ENCODE data around the gene KCNG2.

Gene KCNG2

GRCh38 chr18:79871481-79872091 lies 73.8 kb downstream of the KCNG2 start:
- Histone ChIP-seq H3K4me3 (ENCODE audit: low read depth, low read length) (no peak overlapping the region), H2BK120ac (ENCODE audit: insufficient read depth, low read length, poor library complexity) (no peak overlapping the region), H3K4ac (ENCODE audit: low read depth, low read length) (no peak overlapping the region), H2BK5ac (ENCODE audit: low read depth, low read length, poor library complexity) (no peak overlapping the region), H3K4me1 (ENCODE audit: control insufficient read depth in 1 of 2, insufficient read depth in 2 of 2, low read length in 2 of 2) (no peaks in the 10 kb centered on the region), H3K79me2 (ENCODE audit: control insufficient read depth, insufficient read depth, low read length, poor library complexity) (no peaks in the 10 kb centered on the region), H4K91ac (ENCODE audit: low read depth, low read length) (no peak overlapping the region), H3K36me3 (ENCODE audit: control insufficient read depth in 1 of 2, insufficient read depth in 2 of 2, low read length in 2 of 2) (no peaks in the 10 kb centered on the region), H3K18ac (ENCODE audit: low read length) (no peak overlapping the region), H3K4me2 (ENCODE audit: low read length) (no peak overlapping the region), H3K23ac (ENCODE audit: low read length) (no peak overlapping the region), H4K12ac (ENCODE audit: low read depth, low read length) (no peak overlapping the region), H3K9me3 (ENCODE audit: insufficient read depth, low read depth, low read length) (peaks cover 9% of the 10 kb centered on the region), H3K27ac (ENCODE audit: low read depth, low read length) (no peak overlapping the region), H3K79me1 (ENCODE audit: low read length) (no peaks in the 10 kb centered on the region), H2AK5ac (ENCODE audit: low read length) (no peak overlapping the region), H3K27me3 (ENCODE audit: insufficient read depth, low read length) (no peaks in the 10 kb centered on the region), H4K8ac (ENCODE audit: low read depth, low read length) (no peak overlapping the region), H2BK12ac (ENCODE audit: low read length) (no peak overlapping the region), H3K9ac (ENCODE audit: low read length) (no peak overlapping the region), H2AFZ (ENCODE audit: insufficient read depth, low read length, poor library complexity) (no peak overlapping the region), H3K14ac (ENCODE audit: low read length) (no peak overlapping the region)
- DNase-seq = no peak
- no CpG with 5 or more reads among the region's 33 CpGs for WGBS (ENCODE audit: extremely low coverage, insufficient coverage, insufficient read length)

- H4K12ac ChIP-seq (ENCODE audit: low read depth, low read length) = no peak overlapping the region
- WGBS (ENCODE audit: extremely low coverage, insufficient coverage, insufficient read length) = no CpG with 5 or more reads among the region's 36 CpGs
- H3K4me3 ChIP-seq (ENCODE audit: low read depth, low read length) = no peak overlapping the region
- no peak overlapping the region for H4K91ac ChIP-seq (ENCODE audit: low read depth, low read length)
- no peak overlapping the region for H2AFZ ChIP-seq (ENCODE audit: insufficient read depth, low read length, poor library complexity)
- no peaks in the 10 kb centered on the region for H3K4me1 ChIP-seq (ENCODE audit: control insufficient read depth in 1 of 2, insufficient read depth in 2 of 2, low read length in 2 of 2)
- no peaks in the 10 kb centered on the region for H3K27me3 ChIP-seq (ENCODE audit: insufficient read depth, low read length)
- no peak overlapping the region for H3K4me2 ChIP-seq (ENCODE audit: low read length)
- no peak overlapping the region for H4K8ac ChIP-seq (ENCODE audit: low read depth, low read length)
- no peaks in the 10 kb centered on the region for H3K79me2 ChIP-seq (ENCODE audit: control insufficient read depth, insufficient read depth, low read length, poor library complexity)
- DNase-seq = no peak
- H2AK5ac ChIP-seq (ENCODE audit: low read length) = no peak overlapping the region
- H3K79me1 ChIP-seq (ENCODE audit: low read length) = no peaks in the 10 kb centered on the region
- no peak overlapping the region for H2BK12ac ChIP-seq (ENCODE audit: low read length)
- no peaks in the 10 kb centered on the region for H3K36me3 ChIP-seq (ENCODE audit: control insufficient read depth in 1 of 2, insufficient read depth in 2 of 2, low read length in 2 of 2)
- H3K4ac ChIP-seq (ENCODE audit: low read depth, low read length) = no peak overlapping the region
- no peak overlapping the region for H3K14ac ChIP-seq (ENCODE audit: low read length)
- H3K23ac ChIP-seq (ENCODE audit: low read length) = no peak overlapping the region
- no peak overlapping the region for H2BK120ac ChIP-seq (ENCODE audit: insufficient read depth, low read length, poor library complexity)
- H3K9me3 ChIP-seq (ENCODE audit: insufficient read depth, low read depth, low read length) = peaks cover 10% of the 10 kb centered on the region
- no peak overlapping the region for H3K27ac ChIP-seq (ENCODE audit: low read depth, low read length)
- no peak overlapping the region for H3K18ac ChIP-seq (ENCODE audit: low read length)
- H3K9ac ChIP-seq (ENCODE audit: low read length) = no peak overlapping the region
- H2BK5ac ChIP-seq (ENCODE audit: low read depth, low read length, poor library complexity) = no peak overlapping the region
These were observed 75.0 kb downstream of the KCNG2 start for GRCh38 chr18:79872527-79873444.

GRCh38 chr18:79873449-79874110 lies 75.8 kb downstream of the KCNG2 start:
- no peaks in the 10 kb centered on the region for H3K36me3 ChIP-seq (ENCODE audit: control insufficient read depth in 1 of 2, insufficient read depth in 2 of 2, low read length in 2 of 2)
- peaks cover 6% of the 10 kb centered on the region for H3K9me3 ChIP-seq (ENCODE audit: insufficient read depth, low read depth, low read length)
- H4K91ac ChIP-seq (ENCODE audit: low read depth, low read length) = no peak overlapping the region
- no peaks in the 10 kb centered on the region for H3K79me1 ChIP-seq (ENCODE audit: low read length)
- WGBS (ENCODE audit: extremely low coverage, insufficient coverage, insufficient read length) = no CpG with 5 or more reads among the region's 34 CpGs
- H3K14ac ChIP-seq (ENCODE audit: low read length) = no peak overlapping the region
- H2BK12ac ChIP-seq (ENCODE audit: low read length) = no peak overlapping the region
- H3K23ac ChIP-seq (ENCODE audit: low read length) = no peak overlapping the region
- no peak overlapping the region for H2BK120ac ChIP-seq (ENCODE audit: insufficient read depth, low read length, poor library complexity)
- H4K12ac ChIP-seq (ENCODE audit: low read depth, low read length) = no peak overlapping the region
- DNase-seq = no peak
- no peak overlapping the region for H4K8ac ChIP-seq (ENCODE audit: low read depth, low read length)
- no peak overlapping the region for H2BK5ac ChIP-seq (ENCODE audit: low read depth, low read length, poor library complexity)
- no peak overlapping the region for H2AFZ ChIP-seq (ENCODE audit: insufficient read depth, low read length, poor library complexity)
- H3K27ac ChIP-seq (ENCODE audit: low read depth, low read length) = no peak overlapping the region
- no peaks in the 10 kb centered on the region for H3K27me3 ChIP-seq (ENCODE audit: insufficient read depth, low read length)
- no peak overlapping the region for H3K18ac ChIP-seq (ENCODE audit: low read length)
- H3K4ac ChIP-seq (ENCODE audit: low read depth, low read length) = no peak overlapping the region
- no peak overlapping the region for H3K4me3 ChIP-seq (ENCODE audit: low read depth, low read length)
- no peak overlapping the region for H2AK5ac ChIP-seq (ENCODE audit: low read length)
- H3K4me1 ChIP-seq (ENCODE audit: control insufficient read depth in 1 of 2, insufficient read depth in 2 of 2, low read length in 2 of 2) = no peaks in the 10 kb centered on the region
- no peak overlapping the region for H3K4me2 ChIP-seq (ENCODE audit: low read length)
- no peaks in the 10 kb centered on the region for H3K79me2 ChIP-seq (ENCODE audit: control insufficient read depth, insufficient read depth, low read length, poor library complexity)
- H3K9ac ChIP-seq (ENCODE audit: low read length) = no peak overlapping the region

GRCh38 chr18:79874553-79875530 lies 77.1 kb downstream of the KCNG2 start:
- H3K27ac ChIP-seq (ENCODE audit: low read depth, low read length) = no peak overlapping the region
- H3K18ac ChIP-seq (ENCODE audit: low read length) = no peak overlapping the region
- no peak overlapping the region for H2BK120ac ChIP-seq (ENCODE audit: insufficient read depth, low read length, poor library complexity)
- no peaks in the 10 kb centered on the region for H3K36me3 ChIP-seq (ENCODE audit: control insufficient read depth in 1 of 2, insufficient read depth in 2 of 2, low read length in 2 of 2)
- no peak overlapping the region for H4K8ac ChIP-seq (ENCODE audit: low read depth, low read length)
- H3K27me3 ChIP-seq (ENCODE audit: insufficient read depth, low read length) = no peaks in the 10 kb centered on the region
- H4K91ac ChIP-seq (ENCODE audit: low read depth, low read length) = no peak overlapping the region
- no peak for DNase-seq
- H3K4me1 ChIP-seq (ENCODE audit: control insufficient read depth in 1 of 2, insufficient read depth in 2 of 2, low read length in 2 of 2) = no peaks in the 10 kb centered on the region
- WGBS (ENCODE audit: extremely low coverage, insufficient coverage, insufficient read length) = no CpG with 5 or more reads among the region's 24 CpGs
- peaks cover 3% of the 10 kb centered on the region for H3K9me3 ChIP-seq (ENCODE audit: insufficient read depth, low read depth, low read length)
- H3K4ac ChIP-seq (ENCODE audit: low read depth, low read length) = no peak overlapping the region
- no peak overlapping the region for H3K9ac ChIP-seq (ENCODE audit: low read length)
- no peak overlapping the region for H2AK5ac ChIP-seq (ENCODE audit: low read length)
- H3K14ac ChIP-seq (ENCODE audit: low read length) = no peak overlapping the region
- no peak overlapping the region for H3K4me2 ChIP-seq (ENCODE audit: low read length)
- H3K79me1 ChIP-seq (ENCODE audit: low read length) = no peaks in the 10 kb centered on the region
- no peak overlapping the region for H2AFZ ChIP-seq (ENCODE audit: insufficient read depth, low read length, poor library complexity)
- H2BK12ac ChIP-seq (ENCODE audit: low read length) = no peak overlapping the region
- no peak overlapping the region for H3K23ac ChIP-seq (ENCODE audit: low read length)
- no peak overlapping the region for H2BK5ac ChIP-seq (ENCODE audit: low read depth, low read length, poor library complexity)
- H3K4me3 ChIP-seq (ENCODE audit: low read depth, low read length) = no peak overlapping the region
- H3K79me2 ChIP-seq (ENCODE audit: control insufficient read depth, insufficient read depth, low read length, poor library complexity) = no peaks in the 10 kb centered on the region
- no peak overlapping the region for H4K12ac ChIP-seq (ENCODE audit: low read depth, low read length)

Data from trophoblast cell (in vitro differentiated cells and primary cell).